GM18505 (cell line): ENCODE measurements around the gene ARHGAP10.

Experiments
- ATAC-seq: cut with Tn5 transposase; IDR thresholded peaks from one replicate; pipeline ENCODE4 v1.9.1; 2021; ENCODE audit not compliant: unreplicated experiment
- POLR2A ChIP-seq: IDR thresholded peaks from 4 replicates; pipeline ENCODE4 v1.6.1; 2011; ENCODE audit warnings: borderline replicate concordance; ENCODE audit not compliant: insufficient read depth, insufficient read length; ENCODE audit errors: extremely low read depth

Gene ARHGAP10

GRCh38 chr4:147799986-147800555 is 68.2 kb downstream of the ARHGAP10 start:
- peak; percentile 99 for ATAC-seq
- no peak for TF ChIP-seq POLR2A

GRCh38 chr4:147801820-147802219 is 69.9 kb downstream of the ARHGAP10 start:
- TF ChIP-seq POLR2A: no peak
- no peak for ATAC-seq

GRCh38 chr4:147802346-147802745 is 70.5 kb downstream of the ARHGAP10 start:
- TF ChIP-seq POLR2A: no peak

GRCh38 chr4:147805946-147806345 is 74.1 kb downstream of the ARHGAP10 start:
- ATAC-seq: no peak
- TF ChIP-seq POLR2A: no peak

More at GRCh38 chr4:147802346-147802745, 70.5 kb downstream of the ARHGAP10 start:
- ATAC-seq: no peak

- no peak for ATAC-seq
- TF ChIP-seq POLR2A: no peak
Measured at GRCh38 chr4:147808447-147808846, 76.6 kb downstream of the ARHGAP10 start.

GRCh38 chr4:147809211-147809610 is 77.3 kb downstream of the ARHGAP10 start:
- ATAC-seq: no peak
- TF ChIP-seq POLR2A: no peak

GRCh38 chr4:147811878-147812277 is 80.0 kb downstream of the ARHGAP10 start:
- no peak for ATAC-seq
- TF ChIP-seq POLR2A: no peak

- no peak for TF ChIP-seq POLR2A
- ATAC-seq: no peak
Measured at GRCh38 chr4:147813109-147813773, 81.4 kb downstream of the ARHGAP10 start.

GRCh38 chr4:147813973-147814372 is 82.1 kb downstream of the ARHGAP10 start:
- ATAC-seq: no peak
- no peak for TF ChIP-seq POLR2A

- ATAC-seq: no peak
- TF ChIP-seq POLR2A: no peak
Measured at GRCh38 chr4:147814376-147814775, 82.5 kb downstream of the ARHGAP10 start.

- no peak for ATAC-seq
- TF ChIP-seq POLR2A: no peak
Measured at GRCh38 chr4:147815741-147816140, 83.9 kb downstream of the ARHGAP10 start.

GRCh38 chr4:147816382-147817254 is 84.7 kb downstream of the ARHGAP10 start:
- no peak for ATAC-seq
- no peak for TF ChIP-seq POLR2A

- TF ChIP-seq POLR2A: no peak
- ATAC-seq: no peak
Measured at GRCh38 chr4:147820975-147821374, 89.1 kb downstream of the ARHGAP10 start.
